NOMO-1 treated with dmso at 0.1 percent for 144 hours (cell line): ENCODE results near the gene MED19.
"Not testable (repeated sequence)": the region's sequence is repeated elsewhere in the genome, so short reads cannot be mapped to it uniquely, and the experiment has no call there.

Source experiments
- DNase-seq: peaks from one replicate; lab custom pipeline; 2025; ENCODE audit not compliant: unreplicated experiment; lab: John Stamatoyannopoulos, UW

MED19 gene

DNA sequence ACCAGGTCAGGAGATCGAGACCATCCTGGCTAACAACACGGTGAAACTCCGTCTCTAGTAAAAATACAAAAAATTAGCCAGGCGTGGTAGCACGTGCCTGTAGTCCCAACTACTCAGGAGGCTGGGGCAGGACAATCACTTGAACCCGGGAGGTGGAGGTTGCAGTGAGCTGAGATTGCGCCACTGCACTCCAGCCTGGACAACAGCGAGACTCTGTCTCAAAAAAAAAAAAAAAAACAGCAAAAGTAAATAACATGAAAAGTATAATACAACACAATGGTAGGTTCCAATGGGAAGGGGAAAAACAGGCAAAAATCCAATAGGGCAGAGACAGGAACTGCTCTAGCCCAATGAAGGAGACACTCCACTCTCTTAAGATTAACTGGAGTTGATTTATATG lies 6.6 kb downstream of the MED19 start:
- DNase-seq = not testable (repeated sequence)

DNA sequence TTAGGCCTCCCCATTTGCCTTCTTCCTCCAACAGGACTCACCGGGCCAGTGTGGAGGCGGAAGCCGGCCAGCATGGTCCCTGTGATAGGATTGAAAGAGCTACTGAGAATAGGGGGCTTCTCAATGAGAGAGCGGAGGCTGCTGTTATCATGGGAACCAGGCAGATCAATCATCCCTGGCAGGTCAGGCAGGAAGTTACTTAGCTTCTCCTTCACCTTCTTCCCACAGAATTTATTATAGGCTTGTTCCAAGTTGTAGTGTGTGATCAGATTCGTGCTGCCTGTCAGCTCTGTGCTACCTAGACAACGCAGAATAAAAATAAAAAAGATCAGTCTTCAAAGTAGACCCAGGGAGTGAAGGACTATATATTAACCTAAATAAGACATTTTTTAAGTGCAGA lies 7.1 kb downstream of the MED19 start:
- no peak for DNase-seq

DNA sequence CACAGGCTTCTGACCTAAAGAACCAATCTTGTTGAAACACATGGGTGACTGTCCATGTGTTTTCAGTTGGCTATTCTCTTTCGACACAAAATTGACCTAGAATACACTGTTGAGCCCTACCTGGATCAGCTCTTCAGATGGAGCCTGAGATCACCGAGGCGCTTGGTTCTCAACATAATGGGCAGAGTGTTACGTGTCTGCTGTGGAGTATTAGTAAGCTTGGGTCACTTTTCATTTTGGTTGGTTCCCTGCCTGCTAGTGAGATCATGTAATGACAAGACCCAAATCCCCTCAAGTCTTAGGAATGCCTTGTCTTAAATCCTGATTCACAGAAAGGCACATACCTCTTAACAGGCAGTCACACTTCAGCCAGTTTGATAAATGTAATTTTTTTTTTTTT lies 8.7 kb downstream of the MED19 start:
- DNase-seq = no peak

DNA sequence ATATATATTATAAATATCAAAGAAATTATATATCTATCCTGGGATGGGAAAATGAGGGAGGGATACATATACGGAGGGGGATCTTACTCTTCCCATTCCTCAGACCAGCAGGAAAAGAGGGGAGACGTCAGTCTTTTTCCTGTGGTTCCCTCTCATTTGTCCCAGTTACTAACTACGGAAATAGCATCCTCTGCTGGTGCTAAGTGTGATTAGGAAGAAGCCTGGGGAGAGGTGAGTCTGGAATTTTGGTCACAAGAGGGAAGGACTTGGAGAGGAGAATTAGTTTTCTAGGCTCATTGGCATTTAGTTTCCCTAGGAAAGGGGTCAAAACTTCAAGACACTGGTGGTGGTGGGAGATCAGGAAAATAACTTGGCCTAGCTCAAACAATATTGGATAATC lies 11.6 kb downstream of the MED19 start:
- no peak for DNase-seq

DNA sequence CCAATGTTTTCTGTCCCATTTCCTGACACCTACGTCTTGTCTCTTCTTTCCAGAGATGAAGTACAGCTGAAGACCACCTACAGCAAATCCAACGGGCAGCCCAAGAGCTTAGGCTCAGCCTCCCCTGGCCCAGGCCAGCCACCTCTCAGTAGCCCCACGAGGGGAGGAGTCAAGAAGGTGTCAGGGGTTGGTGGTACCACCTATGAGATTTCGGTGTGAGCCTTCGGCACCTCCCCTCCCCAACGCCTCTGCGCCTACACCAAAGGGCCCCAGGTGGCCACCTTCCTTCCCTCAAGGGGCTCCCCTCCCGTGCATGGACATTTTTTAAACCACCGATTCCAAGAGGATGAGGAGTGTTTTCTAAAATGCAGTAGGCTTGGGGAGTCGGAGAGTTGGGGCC lies 12.2 kb downstream of the MED19 start:
- no peak for DNase-seq

DNA sequence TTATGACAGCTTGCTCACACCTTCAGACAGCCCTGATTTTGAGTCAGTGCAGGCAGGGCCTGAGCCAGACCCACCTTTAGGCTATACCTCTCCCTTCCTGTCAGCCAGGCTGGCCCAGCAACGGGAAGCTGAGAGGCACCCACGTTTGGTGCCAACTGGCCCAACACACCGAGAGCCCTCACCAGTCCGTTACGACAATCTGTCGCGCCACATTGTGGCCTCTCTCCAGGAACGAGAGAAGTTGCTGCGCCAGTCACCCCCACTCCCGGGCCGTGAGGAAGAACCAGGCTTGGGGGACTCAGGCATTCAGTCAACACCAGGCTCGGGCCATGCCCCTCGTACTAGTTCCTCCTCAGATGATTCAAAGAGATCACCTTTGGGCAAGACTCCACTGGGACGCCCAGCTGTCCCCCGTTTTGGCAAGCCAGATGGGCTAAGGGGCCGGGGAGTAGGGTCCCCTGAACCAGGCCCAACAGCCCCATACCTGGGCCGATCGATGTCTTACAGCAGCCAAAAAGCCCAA lies 13.1 kb downstream of the MED19 start:
- no peak for DNase-seq

DNA sequence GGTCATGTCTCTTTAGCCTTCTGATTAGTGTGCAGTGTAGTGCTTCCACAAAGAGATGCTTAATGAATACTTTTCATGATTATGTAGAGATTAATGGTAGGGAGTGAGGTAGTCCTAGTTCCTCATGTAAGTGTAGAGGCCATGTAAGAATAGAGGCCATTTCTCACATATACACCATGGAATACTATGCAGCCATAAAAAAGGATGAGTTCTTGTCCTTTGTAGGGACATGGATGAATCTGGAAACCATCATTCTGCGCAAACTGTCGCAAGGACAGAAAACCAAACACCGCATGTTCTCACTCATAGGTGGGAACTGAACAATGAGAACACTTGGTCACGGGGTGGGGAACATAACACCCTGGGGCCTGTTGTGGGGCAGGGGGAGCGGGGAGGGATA lies 21.5 kb downstream of the MED19 start:
- not testable (repeated sequence) for DNase-seq

DNA sequence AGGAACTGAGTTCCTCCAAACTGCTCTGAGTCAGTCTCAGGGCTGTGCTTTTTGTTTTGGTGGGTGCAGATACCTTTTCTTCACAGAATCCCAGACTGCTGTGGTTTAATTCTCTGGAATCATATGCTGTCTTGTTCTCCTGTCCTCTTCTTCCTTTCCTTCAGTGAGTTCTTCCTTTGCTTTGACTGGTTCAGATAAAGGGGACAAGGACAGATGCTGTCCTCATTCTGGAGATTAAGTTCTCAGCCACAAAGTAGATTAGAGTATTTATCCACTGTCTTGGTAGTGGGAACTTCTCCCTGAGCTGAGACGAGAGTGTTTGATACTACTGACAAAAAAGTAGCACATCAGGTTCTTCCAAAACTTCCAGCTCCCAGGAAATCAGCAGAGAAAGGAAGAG lies 30.8 kb downstream of the MED19 start:
- DNase-seq = no peak

DNA sequence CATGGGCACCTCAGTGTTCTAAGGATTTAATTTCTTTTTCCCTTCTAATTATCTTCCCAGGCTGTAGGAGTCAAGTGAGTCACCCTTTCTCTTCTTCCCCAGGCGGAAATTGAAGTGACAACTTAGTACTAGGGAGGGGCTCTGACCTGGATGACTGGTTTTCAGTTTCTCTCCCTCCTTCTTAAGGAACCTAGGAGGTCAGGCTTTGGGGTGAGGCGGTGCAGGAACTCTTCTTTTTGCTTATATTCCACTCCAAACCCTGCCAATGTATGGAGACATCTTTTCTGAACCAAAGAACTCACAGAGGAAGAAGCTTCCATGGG lies 31.5 kb downstream of the MED19 start:
- no peak for DNase-seq

DNA sequence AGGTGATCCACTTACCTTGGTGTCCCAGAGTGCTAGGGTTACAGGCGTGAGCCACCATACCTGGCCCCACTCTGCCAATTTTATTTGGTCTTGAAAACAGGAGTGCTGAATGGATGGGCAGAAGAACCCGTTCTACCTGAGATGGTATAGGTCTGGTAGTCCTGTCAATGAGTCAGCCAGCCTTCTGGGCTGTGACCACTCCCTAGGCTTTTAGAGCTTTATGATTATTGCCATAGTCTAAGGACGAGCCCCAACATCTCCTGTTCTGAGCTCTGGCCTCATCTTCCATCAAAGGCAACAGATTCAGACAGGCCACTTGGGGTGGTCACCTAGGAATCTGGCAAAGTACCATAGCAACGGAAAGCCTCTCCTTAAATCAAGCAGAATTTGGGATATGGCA lies 32.6 kb downstream of the MED19 start:
- no peak for DNase-seq

DNA sequence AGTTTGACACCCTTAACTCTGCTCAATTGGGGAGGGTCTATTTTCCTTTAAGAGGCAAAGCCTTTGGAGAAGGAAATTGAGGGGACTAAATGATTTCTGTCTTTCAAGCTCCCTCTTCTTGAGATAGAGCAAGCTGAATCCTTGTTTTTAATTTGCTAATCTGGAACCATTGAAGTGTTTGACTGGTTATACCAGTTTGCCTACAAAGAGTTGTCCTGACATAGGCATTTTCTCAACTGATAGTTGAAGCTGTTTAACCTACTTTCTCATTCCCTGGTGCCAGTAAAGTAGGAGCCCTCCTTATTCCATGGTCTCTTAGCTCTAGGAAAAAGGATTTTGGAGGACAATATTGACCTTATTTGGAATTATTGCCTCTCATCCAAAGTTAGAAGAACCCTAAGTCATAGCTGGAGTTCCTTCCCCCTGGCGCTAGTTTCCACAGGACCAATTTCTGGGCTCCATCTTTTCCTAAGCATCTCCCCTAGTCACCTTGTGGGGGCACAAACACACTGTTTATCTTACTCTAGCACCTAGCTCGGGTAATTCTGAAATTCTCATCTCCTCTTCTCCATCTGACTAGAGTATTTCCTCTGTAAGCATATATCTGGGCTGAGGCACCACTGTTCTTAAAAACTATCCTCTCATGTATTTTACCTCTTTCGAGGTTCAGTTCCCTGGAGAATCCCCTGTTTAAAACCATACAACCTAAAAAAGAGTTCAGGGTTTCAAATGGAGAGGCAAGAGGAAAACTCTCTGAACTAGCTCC lies 36.7 kb downstream of the MED19 start:
- no peak for DNase-seq

DNA sequence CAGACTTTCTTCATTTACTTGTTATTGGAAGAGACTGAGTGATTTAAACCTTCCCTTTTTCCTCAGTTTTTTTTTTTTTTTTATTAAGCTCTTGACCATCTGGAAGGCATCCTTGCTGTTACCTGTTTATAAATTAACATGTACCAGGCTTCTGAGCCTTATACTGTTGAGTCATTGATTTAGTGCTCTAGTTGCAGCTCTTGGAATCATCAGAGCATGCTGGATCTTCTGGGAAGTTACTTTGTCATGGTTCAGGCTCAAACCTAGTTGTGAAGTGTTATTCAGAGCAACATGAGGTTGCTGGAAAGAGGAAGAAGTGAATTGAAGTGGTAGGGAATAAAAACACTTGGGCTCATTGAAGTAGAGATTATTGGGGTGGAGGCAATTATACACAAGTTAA lies 37.8 kb downstream of the MED19 start:
- no peak for DNase-seq

DNA sequence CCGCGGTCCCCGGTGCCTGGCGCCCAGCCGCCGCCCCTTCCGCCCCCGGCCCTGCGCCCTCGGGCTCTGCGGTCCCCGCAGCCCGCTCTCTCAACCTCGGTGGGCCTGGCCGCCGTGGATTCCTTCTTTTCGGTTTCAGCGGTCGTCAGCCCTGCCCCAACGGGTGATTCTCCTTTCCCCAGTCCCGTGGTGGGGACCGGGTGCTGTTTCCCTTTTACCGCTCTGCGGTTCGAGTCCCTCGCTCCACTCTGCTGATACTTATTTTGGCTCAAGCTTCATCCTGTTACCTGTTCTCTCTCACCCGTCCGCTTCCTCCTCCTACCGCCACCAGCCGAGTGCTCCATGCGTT lies 43.6 kb downstream of the MED19 start:
- DNase-seq = no peak

DNA sequence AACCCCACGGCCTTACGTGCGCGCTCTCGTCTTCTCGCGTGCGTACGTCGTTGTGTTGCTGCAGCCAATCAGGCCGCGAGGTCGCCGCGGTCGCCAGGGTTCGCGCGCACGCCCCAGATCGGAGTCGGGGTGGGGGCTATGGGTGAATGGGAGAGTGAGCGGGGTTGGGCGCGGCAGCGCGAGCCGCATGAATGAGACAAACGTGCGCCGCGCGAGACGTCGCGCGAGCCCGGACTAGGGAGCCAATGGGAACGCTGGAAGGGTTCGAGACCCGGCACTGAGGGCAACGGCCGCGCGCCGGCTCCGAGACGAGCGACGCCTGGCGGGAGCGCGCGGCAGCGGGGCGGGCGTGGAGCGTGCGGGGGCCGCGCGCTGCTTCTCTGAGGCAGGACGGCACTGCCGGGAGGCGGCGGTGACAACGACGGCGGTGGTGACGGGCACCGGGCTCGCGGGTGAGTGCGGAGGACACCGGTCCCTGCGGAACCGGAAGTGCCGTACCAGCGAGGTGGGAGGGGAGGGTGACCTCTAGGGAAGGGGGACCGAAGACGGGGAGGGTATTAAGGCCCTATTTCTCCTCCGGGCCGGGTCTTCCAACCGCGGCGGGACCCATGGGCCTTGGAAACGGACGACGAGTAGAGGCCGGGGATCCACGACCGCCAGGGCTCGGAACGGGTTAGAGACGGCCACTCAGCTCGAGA lies 44.1 kb downstream of the MED19 start, which contains the start of gene ZDHHC5:
Gene ZDHHC5 (plus strand): TSS at position 379 of the 698 bp plus-strand sequence. CDS start 4,977 bp downstream, outside the sequence.
- DNase-seq = peak; percentile 99

DNA sequence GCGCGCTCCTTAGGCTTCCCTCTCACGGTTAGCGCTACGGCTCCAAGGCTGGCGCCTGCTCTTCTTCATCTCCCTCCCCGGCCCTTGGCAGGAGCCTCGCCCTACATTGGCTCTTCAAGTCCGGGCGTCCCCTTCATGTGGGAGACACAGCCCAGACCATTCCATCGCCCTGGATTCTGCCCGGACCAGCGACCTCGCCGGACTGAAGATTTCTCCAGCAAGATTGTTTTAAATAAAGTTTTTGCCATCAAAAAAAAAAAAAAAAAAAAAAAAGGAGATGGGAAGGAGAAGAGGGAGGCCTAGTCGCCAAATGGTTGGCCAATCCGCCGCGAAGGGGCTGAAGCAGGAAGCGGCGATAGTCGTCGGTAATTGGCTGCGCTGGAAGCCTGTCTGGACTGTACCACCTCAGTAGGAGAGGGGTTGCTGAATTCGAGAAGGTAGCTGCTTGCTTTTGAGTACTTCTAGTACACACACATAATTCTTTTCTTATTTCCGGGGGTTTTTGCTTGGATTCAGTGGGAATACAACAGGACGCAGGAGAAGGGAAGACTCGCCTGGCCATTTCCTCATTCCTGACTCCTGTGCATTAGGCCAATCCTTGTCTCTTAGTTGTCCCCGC lies 44.8 kb downstream of the MED19 start:
- DNase-seq = peak; percentile 97

DNA sequence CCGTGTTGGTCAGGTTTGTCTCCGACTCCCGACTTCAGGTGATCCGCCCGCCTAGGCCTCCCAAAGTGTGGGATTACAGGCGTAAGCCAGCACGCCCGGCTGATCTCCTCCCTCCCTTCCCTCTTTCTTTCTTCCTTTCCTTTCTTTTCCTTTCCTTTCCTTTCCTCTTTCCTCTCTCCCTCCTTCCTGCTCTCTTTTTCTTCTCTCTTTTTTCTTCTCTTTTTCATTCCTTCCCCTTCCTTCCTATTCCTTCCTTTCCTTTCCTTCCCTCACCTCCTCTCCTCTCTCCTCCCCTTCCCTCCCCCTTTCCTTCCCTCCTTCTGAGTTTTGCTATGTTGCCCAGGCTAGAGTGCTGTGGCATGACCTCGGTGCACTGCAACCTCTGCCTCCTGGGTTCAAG lies 48.0 kb downstream of the MED19 start:
- no peak for DNase-seq

DNA sequence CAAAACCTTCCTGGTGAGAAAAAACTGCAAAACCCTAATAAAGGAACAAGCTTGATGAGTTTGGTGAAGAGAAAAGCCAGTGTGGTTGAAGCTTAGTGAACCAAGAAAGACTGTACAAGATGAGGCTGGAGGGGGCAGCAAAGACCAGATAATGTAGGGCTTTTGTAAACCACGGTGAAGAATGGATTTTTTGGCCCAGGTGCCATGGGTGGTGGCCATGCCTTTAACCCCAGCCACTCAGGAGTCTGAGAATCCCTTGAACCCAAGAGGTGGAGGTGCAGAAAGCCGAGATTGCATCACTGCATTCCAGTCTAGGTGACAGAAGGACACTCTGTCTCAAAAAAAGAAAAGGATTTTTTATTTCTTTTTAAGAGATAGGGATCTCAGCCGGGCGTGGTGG lies 49.1 kb downstream of the MED19 start:
- DNase-seq = no peak

DNA sequence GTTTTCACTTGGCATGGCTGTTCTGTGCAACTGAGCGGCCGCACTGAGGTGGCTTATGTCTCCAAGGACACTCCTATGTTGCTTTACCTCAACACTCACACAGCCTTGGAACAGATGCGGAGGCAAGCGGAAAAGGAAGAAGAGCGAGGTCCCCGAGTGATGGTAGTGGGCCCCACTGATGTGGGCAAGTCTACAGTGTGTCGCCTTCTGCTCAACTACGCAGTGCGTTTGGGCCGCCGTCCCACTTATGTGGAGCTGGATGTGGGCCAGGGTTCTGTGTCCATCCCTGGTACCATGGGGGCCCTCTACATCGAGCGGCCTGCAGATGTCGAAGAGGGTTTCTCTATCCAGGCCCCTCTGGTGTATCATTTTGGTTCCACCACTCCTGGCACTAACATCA lies 52.3 kb downstream of the MED19 start:
- DNase-seq = no peak

DNA sequence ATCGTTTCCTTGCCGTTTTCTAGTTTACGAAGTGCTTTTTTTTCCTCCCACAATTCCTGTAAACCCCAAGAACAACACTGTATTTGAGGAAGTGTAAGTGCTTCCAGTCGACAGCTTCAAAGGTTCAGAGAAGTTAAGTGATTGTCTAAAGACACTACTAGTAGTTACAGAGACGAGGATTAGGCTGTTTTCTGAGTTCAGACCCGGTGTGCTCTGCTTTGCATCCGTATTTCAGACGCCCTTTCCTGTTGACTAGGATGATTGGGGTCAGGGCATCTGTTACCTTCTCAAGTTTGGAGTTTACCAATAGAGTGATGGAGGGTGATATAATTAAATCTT lies 54.0 kb downstream of the MED19 start:
- DNase-seq = no peak

DNA sequence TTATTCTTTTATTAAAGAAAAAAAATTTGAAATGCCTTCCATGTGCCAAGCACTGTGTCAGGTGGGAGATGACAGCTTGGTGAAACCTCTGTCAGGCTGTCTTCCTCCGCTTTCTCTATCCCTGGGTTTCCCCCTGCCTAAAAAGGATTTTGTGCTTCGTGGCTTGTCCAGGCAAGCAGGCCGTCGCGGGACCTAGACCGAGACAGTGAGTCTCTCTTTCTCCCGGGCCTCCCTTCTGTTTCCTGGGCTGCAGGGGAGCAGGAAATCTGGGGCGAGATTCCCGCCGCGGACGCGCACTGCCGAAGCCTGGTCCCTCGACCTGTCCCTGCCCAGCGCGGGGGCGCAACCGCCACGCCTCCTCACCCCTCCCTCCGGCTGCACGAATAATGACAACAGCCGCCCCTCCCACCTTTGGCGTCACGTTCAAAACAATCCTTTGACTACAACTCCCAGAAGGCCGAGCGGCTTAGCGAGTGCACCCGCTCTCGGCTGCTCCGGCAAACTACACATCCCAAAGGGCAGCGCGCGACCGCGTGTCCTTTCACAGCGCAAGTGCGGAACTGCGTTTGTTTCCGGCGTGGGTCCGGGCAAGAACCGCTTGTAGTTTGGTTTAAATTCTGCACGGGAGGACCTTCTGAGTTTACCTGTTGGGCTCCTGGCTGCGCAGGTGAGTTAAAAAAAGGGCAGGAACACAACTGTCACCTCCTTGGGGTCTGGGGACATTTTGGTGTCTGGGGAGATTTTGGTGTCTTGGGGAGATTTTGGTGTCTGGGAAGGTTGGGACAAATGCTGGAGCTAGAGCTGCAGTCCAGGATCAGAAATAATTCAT lies 54.6 kb downstream of the MED19 start, which contains the start of gene CLP1:
Gene CLP1 (plus strand): TSS at position 569 of the 829 bp plus-strand sequence. CDS start 1,715 bp downstream, outside the sequence.
- peak; percentile 98 for DNase-seq

DNA sequence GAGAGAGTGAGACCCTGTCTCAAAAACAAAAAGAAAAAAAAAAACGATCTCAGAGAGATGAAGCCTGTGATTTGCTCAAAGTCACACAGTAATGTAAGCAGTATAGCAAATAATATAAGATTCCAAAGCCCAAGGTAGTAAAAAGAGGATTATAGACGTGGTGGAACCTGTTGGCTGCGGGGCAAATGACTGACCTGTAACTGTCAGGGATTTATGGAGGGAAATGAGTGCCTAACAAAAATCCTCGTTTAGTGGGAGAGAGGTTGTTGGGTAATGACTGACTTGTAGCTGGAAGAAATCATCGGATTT lies 55.2 kb downstream of the MED19 start:
- no peak for DNase-seq
